GM18867 (cell line): ENCODE data around the gene MET.

ENCODE experiments used
- ATAC-seq: cut with Tn5 transposase; IDR thresholded peaks from one replicate; pipeline ENCODE4 v1.9.1; 2021; ENCODE audit warnings: mild to moderate bottlenecking, moderate library complexity; ENCODE audit not compliant: unreplicated experiment

The MET gene

GRCh38 chr7:116837586-116837985 lies 165.6 kb downstream of the MET start:
- ATAC-seq, result no peak

- no peak for ATAC-seq
Observed at GRCh38 chr7:116840256-116840655, 168.3 kb downstream of the MET start.

GRCh38 chr7:116842371-116842770 lies 170.4 kb downstream of the MET start:
- no peak for ATAC-seq

- ATAC-seq, result peak; percentile 41
Observed at GRCh38 chr7:116843378-116843777, 171.4 kb downstream of the MET start.
